GM12892 (cell line): ENCODE data around the gene RBMS1.

Experiments used
- POLR2A ChIP-seq: IDR thresholded peaks from 2 replicates; pipeline ENCODE4 v1.6.1; 2011; ENCODE audit warnings: low read depth, low read length, control low read depth
- POLR2AphosphoS5 ChIP-seq: IDR thresholded peaks from 2 replicates; pipeline ENCODE4 v1.6.1; 2011; ENCODE audit warnings: low read depth, low read length, control low read depth

GRCh38 chr2:160256507-160256906 lies 237.1 kb downstream of the RBMS1 start:
- TF ChIP-seq POLR2A (no peak), POLR2AphosphoS5 (no peak)
